Measurements from ENCODE around the gene TCEAL6. TPM values are rescaled to one million over a fixed set of nuclear protein-coding genes. Genes with fewer than 3 reads are reported as not detected.
"Not testable (repeated sequence)": the region's sequence is repeated elsewhere in the genome, so short reads cannot be mapped to it uniquely, and the experiment has no call there.

Gene TCEAL6
- polyA plus RNA-seq, 1 donor (not counting 4 experiments of a cell fraction or from before 2014, with no cell fraction given) = not detected

DNA sequence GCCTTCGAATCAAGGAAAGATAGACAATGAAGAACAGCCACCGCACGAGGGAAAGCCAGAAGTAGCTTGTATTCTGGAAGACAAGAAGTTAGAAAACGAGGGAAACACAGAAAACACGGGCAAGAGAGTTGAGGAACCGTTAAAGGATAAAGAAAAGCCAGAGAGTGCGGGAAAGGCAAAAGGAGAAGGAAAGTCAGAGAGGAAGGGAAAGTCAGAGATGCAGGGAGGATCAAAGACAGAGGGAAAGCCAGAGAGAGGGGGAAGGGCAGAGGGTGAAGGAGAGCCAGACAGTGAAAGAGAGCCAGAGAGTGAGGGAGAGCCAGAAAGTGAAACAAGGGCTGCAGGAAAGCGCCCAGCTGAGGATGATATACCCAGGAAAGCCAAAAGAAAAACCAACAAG lies 15.4 kb downstream of the TCEAL6 start:
- no peak overlapping the region for H3K4me2 ChIP-seq (ENCODE audit: control insufficient read depth, extremely low read depth, insufficient read depth, low read depth, low read length)
- no peaks in the 10 kb centered on the region for H3K79me2 ChIP-seq (ENCODE audit: control insufficient read depth, insufficient read depth, low read length)
- H4K20me1 ChIP-seq (ENCODE audit: control insufficient read depth, extremely low read depth, insufficient read depth, low read length) = no peaks in the 10 kb centered on the region
- peaks cover 11% of the 10 kb centered on the region for H3K27me3 ChIP-seq (ENCODE audit: control insufficient read depth, extremely low read depth, insufficient read depth, low read length)
- H3K4me3 ChIP-seq (ENCODE audit: control insufficient read depth in 2 of 3, extremely low read depth in 1 of 3, insufficient read depth in 2 of 3, low read depth in 1 of 3, low read length in 3 of 3) = no peak overlapping the region
- H3K36me3 ChIP-seq (ENCODE audit: control insufficient read depth in 2 of 2, extremely low read depth in 1 of 2, insufficient read depth in 2 of 2, low read length in 2 of 2) = no peaks in the 10 kb centered on the region
- FAIRE-seq (no peak), DNase-seq (ENCODE audit: low read depth, low spot score) (no peak)
- H3K9me1 ChIP-seq (ENCODE audit: control insufficient read depth, extremely low read depth, insufficient read depth, low read length) = no peaks in the 10 kb centered on the region
- no peaks in the 10 kb centered on the region for H3K4me1 ChIP-seq (ENCODE audit: control insufficient read depth, extremely low read depth, insufficient read depth, low read length)
- H2AFZ ChIP-seq (ENCODE audit: control insufficient read depth, low read length) = no peak overlapping the region
- H3K9me3 ChIP-seq (ENCODE audit: control insufficient read depth, low read depth, low read length) = no peaks in the 10 kb centered on the region
- TF ChIP-seq CTCF (optimal IDR thresholded peaks at IDR 0.05 in 1 of 3, IDR thresholded peaks at IDR 0.05 in 1 of 3, conservative IDR thresholded peaks at IDR 0.05 in 1 of 3; ENCODE audit: extremely low read depth in 1 of 3, insufficient read depth in 2 of 3, low read length in 3 of 3) (no peak), EZH2 (IDR thresholded peaks at IDR 0.05; ENCODE audit: low read length) (no peak)
- no peak overlapping the region for H3K9ac ChIP-seq (ENCODE audit: control insufficient read depth, extremely low read depth, insufficient read depth, low read length)
- no peak overlapping the region for H3K27ac ChIP-seq (ENCODE audit: control insufficient read depth, insufficient read depth, low read length)
- dilution Hi-C loops (cut with MboI; ENCODE audit: extremely low pct_ligation_motif_present, low sequenced_read_pairs) = no loop called here

DNA sequence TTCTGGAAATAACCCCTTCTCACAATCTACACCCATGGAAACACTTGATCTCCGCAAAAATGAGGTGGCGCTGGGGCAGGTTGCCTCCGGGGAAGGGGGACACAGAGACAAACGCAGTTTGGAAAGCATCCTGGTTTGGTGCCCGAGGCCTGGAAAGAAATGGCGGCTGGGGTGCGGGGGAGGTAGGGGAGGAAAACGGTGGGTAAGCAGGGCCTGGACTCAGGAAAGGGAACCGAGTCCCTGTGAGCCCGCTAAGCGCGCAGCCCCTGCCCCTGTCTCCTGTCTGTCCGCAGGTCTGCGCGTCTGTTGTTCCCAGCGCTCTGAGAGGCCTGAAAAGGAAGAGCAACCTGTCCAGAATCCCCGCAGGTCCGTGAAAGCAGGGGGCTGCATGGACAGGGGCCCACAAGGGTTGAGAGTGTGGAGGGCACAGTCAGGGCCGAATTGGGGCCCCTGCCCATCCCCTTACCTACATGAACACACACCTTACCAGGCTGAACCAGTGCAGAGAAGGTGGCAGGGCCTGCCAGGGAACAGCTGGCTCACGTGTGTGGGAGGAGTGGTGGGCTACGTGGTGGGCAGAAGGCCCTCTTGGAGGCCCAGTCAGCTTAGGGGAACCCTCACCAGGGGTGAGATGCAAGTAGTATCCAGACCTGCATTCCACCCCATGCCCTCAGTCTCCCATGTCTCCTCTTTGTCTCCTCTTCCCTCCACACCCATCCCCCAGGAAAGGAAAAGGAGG lies 16.0 kb downstream of the TCEAL6 start:
- H2AFZ ChIP-seq (ENCODE audit: control insufficient read depth, low read length); dilution Hi-C loops (cut with MboI; ENCODE audit: extremely low pct_ligation_motif_present, low sequenced_read_pairs); H3K79me2 ChIP-seq (ENCODE audit: control insufficient read depth, insufficient read depth, low read length); FAIRE-seq; H3K9me1 ChIP-seq (ENCODE audit: control insufficient read depth, extremely low read depth, insufficient read depth, low read length); H3K4me1 ChIP-seq (ENCODE audit: control insufficient read depth, extremely low read depth, insufficient read depth, low read length); H3K9me3 ChIP-seq (ENCODE audit: control insufficient read depth, low read depth, low read length); H3K4me3 ChIP-seq (ENCODE audit: control insufficient read depth in 2 of 3, extremely low read depth in 1 of 3, insufficient read depth in 2 of 3, low read depth in 1 of 3, low read length in 3 of 3); H3K36me3 ChIP-seq (ENCODE audit: control insufficient read depth in 2 of 2, extremely low read depth in 1 of 2, insufficient read depth in 2 of 2, low read length in 2 of 2); H3K4me2 ChIP-seq (ENCODE audit: control insufficient read depth, extremely low read depth, insufficient read depth, low read depth, low read length); H3K27ac ChIP-seq (ENCODE audit: control insufficient read depth, insufficient read depth, low read length); DNase-seq (ENCODE audit: low read depth, low spot score); H4K20me1 ChIP-seq (ENCODE audit: control insufficient read depth, extremely low read depth, insufficient read depth, low read length); H3K9ac ChIP-seq (ENCODE audit: control insufficient read depth, extremely low read depth, insufficient read depth, low read length): not testable (repeated sequence)
- H3K27me3 ChIP-seq (ENCODE audit: control insufficient read depth, extremely low read depth, insufficient read depth, low read length) = peaks cover 11% of the 10 kb centered on the region

- H3K4me3 ChIP-seq (ENCODE audit: control insufficient read depth in 2 of 3, extremely low read depth in 1 of 3, insufficient read depth in 2 of 3, low read depth in 1 of 3, low read length in 3 of 3); dilution Hi-C loops (cut with MboI; ENCODE audit: extremely low pct_ligation_motif_present, low sequenced_read_pairs); H3K27ac ChIP-seq (ENCODE audit: control insufficient read depth, insufficient read depth, low read length); H3K9me3 ChIP-seq (ENCODE audit: control insufficient read depth, low read depth, low read length); H3K4me2 ChIP-seq (ENCODE audit: control insufficient read depth, extremely low read depth, insufficient read depth, low read depth, low read length); H3K9ac ChIP-seq (ENCODE audit: control insufficient read depth, extremely low read depth, insufficient read depth, low read length); H3K36me3 ChIP-seq (ENCODE audit: control insufficient read depth in 2 of 2, extremely low read depth in 1 of 2, insufficient read depth in 2 of 2, low read length in 2 of 2); H4K20me1 ChIP-seq (ENCODE audit: control insufficient read depth, extremely low read depth, insufficient read depth, low read length); FAIRE-seq; H3K4me1 ChIP-seq (ENCODE audit: control insufficient read depth, extremely low read depth, insufficient read depth, low read length); H3K79me2 ChIP-seq (ENCODE audit: control insufficient read depth, insufficient read depth, low read length); H3K9me1 ChIP-seq (ENCODE audit: control insufficient read depth, extremely low read depth, insufficient read depth, low read length); DNase-seq (ENCODE audit: low read depth, low spot score); H2AFZ ChIP-seq (ENCODE audit: control insufficient read depth, low read length): not testable (repeated sequence)
- H3K27me3 ChIP-seq (ENCODE audit: control insufficient read depth, extremely low read depth, insufficient read depth, low read length) = peaks cover 11% of the 10 kb centered on the region
Observed at GRCh38 chrX:102125436-102125835, 16.8 kb downstream of the TCEAL6 start, which contains the start of gene TCEAL2. TSS of gene TCEAL2 (plus strand) at chrX:102125679. CDS start at chrX:102126831, 1,152 bp downstream.

GRCh38 chrX:102125014-102125413 lies 17.3 kb downstream of the TCEAL6 start:
- H4K20me1 ChIP-seq (ENCODE audit: control insufficient read depth, extremely low read depth, insufficient read depth, low read length); H3K9me1 ChIP-seq (ENCODE audit: control insufficient read depth, extremely low read depth, insufficient read depth, low read length); DNase-seq (ENCODE audit: low read depth, low spot score); H3K9me3 ChIP-seq (ENCODE audit: control insufficient read depth, low read depth, low read length); H3K9ac ChIP-seq (ENCODE audit: control insufficient read depth, extremely low read depth, insufficient read depth, low read length); dilution Hi-C loops (cut with MboI; ENCODE audit: extremely low pct_ligation_motif_present, low sequenced_read_pairs); H3K4me2 ChIP-seq (ENCODE audit: control insufficient read depth, extremely low read depth, insufficient read depth, low read depth, low read length); H3K36me3 ChIP-seq (ENCODE audit: control insufficient read depth in 2 of 2, extremely low read depth in 1 of 2, insufficient read depth in 2 of 2, low read length in 2 of 2); FAIRE-seq; H3K27ac ChIP-seq (ENCODE audit: control insufficient read depth, insufficient read depth, low read length); H3K79me2 ChIP-seq (ENCODE audit: control insufficient read depth, insufficient read depth, low read length); H3K4me3 ChIP-seq (ENCODE audit: control insufficient read depth in 2 of 3, extremely low read depth in 1 of 3, insufficient read depth in 2 of 3, low read depth in 1 of 3, low read length in 3 of 3); H3K4me1 ChIP-seq (ENCODE audit: control insufficient read depth, extremely low read depth, insufficient read depth, low read length); H2AFZ ChIP-seq (ENCODE audit: control insufficient read depth, low read length): not testable (repeated sequence)
- H3K27me3 ChIP-seq (ENCODE audit: control insufficient read depth, extremely low read depth, insufficient read depth, low read length) = peaks cover 11% of the 10 kb centered on the region
